ENCODE results near the gene LCN6. TPM values are rescaled to one million over a fixed set of nuclear protein-coding genes. Genes with fewer than 3 reads are reported as not detected.

Gene LCN6
- total RNA-seq, 4 donors from 2014 or later: 1.1 to 2.9 TPM; not detected in 2

GRCh38 chr9:136740491-136740890 lies 7.8 kb downstream of the LCN6 start:
- DNase-seq: no peak
- in situ Hi-C loops (cut with MboI; ENCODE audit: low pct_ligation_motif_present in 1 of 4, low pct_unique_long_range_greater_than_20kb in 1 of 4, low sequenced_read_pairs in 3 of 4): no loop called here
- Histone ChIP-seq H3K4me3 (no peak overlapping the region), H3K4me1 (peaks cover 6 to 21% (median 13%) of the 10 kb centered on the region in 4 donors), H3K27me3 (peaks cover 53% of the 10 kb centered on the region), H3K9me3 (no peaks in the 10 kb centered on the region), H3K27ac (no peak overlapping the region), H3K36me3 (no peaks in the 10 kb centered on the region)
- intact Hi-C loops (cut with DNase I; ENCODE audit: low total_unique reads): no loop called here
- WGBS, 2 donors (ENCODE audit: low coverage in 1 of 2): 77 to 87% methylated on average over 4 to 16 of the region's 16 CpGs
- TF ChIP-seq CTCF (IDR thresholded peaks at IDR 0.05) (no peak), EP300 (IDR thresholded peaks at IDR 0.05; ENCODE audit: low read depth) (no peak), POLR2A (IDR thresholded peaks at IDR 0.05) (no peak), POLR2AphosphoS5 (IDR thresholded peaks at IDR 0.05) (no peak)

DNA sequence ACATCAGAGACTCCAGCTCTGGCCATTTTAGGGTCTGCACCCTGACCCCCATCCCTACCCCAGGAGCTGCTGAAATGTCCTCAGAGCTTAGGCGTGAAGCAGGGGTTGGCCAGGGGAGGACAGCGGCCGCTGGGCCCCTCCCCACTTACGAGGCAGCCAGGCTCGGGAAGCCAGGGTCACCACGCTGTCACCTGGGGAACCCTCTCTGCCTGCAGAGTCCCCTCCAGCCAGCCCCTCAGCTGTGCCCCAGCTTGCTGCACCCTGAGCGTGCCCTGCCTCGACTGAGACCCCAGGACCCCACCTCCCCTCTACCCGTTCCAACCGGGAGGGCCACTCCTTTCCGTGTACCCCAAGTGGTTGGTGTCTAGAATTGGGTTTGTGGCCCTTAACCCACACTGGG lies 8.3 kb downstream of the LCN6 start:
- in situ Hi-C loops (cut with MboI; ENCODE audit: low pct_ligation_motif_present in 1 of 4, low pct_unique_long_range_greater_than_20kb in 1 of 4, low sequenced_read_pairs in 3 of 4): no loop called here
- H3K27me3 ChIP-seq: peaks cover 53% of the 10 kb centered on the region
- H3K4me1 ChIP-seq: peaks cover 6 to 21% (median 13%) of the 10 kb centered on the region in 4 donors
- H3K27ac ChIP-seq: no peak overlapping the region
- no peaks in the 10 kb centered on the region for H3K9me3 ChIP-seq
- intact Hi-C loops (cut with DNase I; ENCODE audit: low total_unique reads): no loop called here
- H3K36me3 ChIP-seq: no peaks in the 10 kb centered on the region
- TF ChIP-seq POLR2A (IDR thresholded peaks at IDR 0.05): no peak
- no peak for TF ChIP-seq EP300 (IDR thresholded peaks at IDR 0.05; ENCODE audit: low read depth)
- no peak for TF ChIP-seq CTCF (IDR thresholded peaks at IDR 0.05)
- TF ChIP-seq POLR2AphosphoS5 (IDR thresholded peaks at IDR 0.05): no peak
- DNase-seq: no peak
- WGBS, 2 donors (ENCODE audit: low coverage in 1 of 2): 83% methylated on average over 10 of the region's 11 CpGs; no CpG with 5 or more reads in 1 of the 2 donors
- no peak overlapping the region for H3K4me3 ChIP-seq

- 79% methylated on average over 23 of the region's 23 CpGs; no CpG with 5 or more reads in 1 of the 2 donors for WGBS, 2 donors (ENCODE audit: low coverage in 1 of 2)
- H3K27ac ChIP-seq: no peak overlapping the region
- H3K9me3 ChIP-seq: no peaks in the 10 kb centered on the region
- DNase-seq: no peak
- H3K4me1 ChIP-seq: peaks cover 6 to 21% (median 13%) of the 10 kb centered on the region in 4 donors
- in situ Hi-C loops (cut with MboI; ENCODE audit: low pct_ligation_motif_present in 1 of 4, low pct_unique_long_range_greater_than_20kb in 1 of 4, low sequenced_read_pairs in 3 of 4): no loop called here
- H3K27me3 ChIP-seq: peaks cover 50% of the 10 kb centered on the region
- no peak overlapping the region for H3K4me3 ChIP-seq
- H3K36me3 ChIP-seq: no peaks in the 10 kb centered on the region
- intact Hi-C loops (cut with DNase I; ENCODE audit: low total_unique reads): no loop called here
- TF ChIP-seq EP300 (IDR thresholded peaks at IDR 0.05; ENCODE audit: low read depth) (no peak), POLR2AphosphoS5 (IDR thresholded peaks at IDR 0.05) (no peak), CTCF (IDR thresholded peaks at IDR 0.05) (no peak), POLR2A (IDR thresholded peaks at IDR 0.05) (no peak)
Measured at GRCh38 chr9:136739509-136739908, 8.8 kb downstream of the LCN6 start.

- peaks cover 44% of the 10 kb centered on the region for H3K27me3 ChIP-seq
- no peak overlapping the region for H3K27ac ChIP-seq
- peaks cover 6 to 21% (median 13%) of the 10 kb centered on the region in 4 donors for H3K4me1 ChIP-seq
- 88 to 96% methylated on average over 10 to 20 of the region's 20 CpGs for WGBS, 2 donors (ENCODE audit: low coverage in 1 of 2)
- TF ChIP-seq POLR2A (IDR thresholded peaks at IDR 0.05) (no peak), CTCF (IDR thresholded peaks at IDR 0.05) (no peak), EP300 (IDR thresholded peaks at IDR 0.05; ENCODE audit: low read depth) (no peak), POLR2AphosphoS5 (IDR thresholded peaks at IDR 0.05) (no peak)
- DNase-seq: no peak
- H3K9me3 ChIP-seq: no peaks in the 10 kb centered on the region
- no peaks in the 10 kb centered on the region for H3K36me3 ChIP-seq
- H3K4me3 ChIP-seq: no peak overlapping the region
- intact Hi-C loops (cut with DNase I; ENCODE audit: low total_unique reads) (no loop called here), in situ Hi-C loops (cut with MboI; ENCODE audit: low pct_ligation_motif_present in 1 of 4, low pct_unique_long_range_greater_than_20kb in 1 of 4, low sequenced_read_pairs in 3 of 4) (no loop called here)
Measured at GRCh38 chr9:136738960-136739359, 9.4 kb downstream of the LCN6 start.

Data from transverse colon (tissue), 4 donors.